Psoas muscle (tissue), 8 donors: ENCODE data around the gene FOXJ2. TPM values are rescaled to one million over a fixed set of nuclear protein-coding genes. Genes with fewer than 3 reads are reported as not detected.
A peak's percentile ranks its signal among the peaks of the same experiment; 100 is the strongest.
"Not testable (repeated sequence)": the region's sequence is repeated elsewhere in the genome, so short reads cannot be mapped to it uniquely, and the experiment has no call there.

Source experiments
- ATAC-seq, 4 donors: fragments of 200-7000 bp; cut with Tn5 transposase; one replicate each; pipeline ENCODE4 v1.9.1; 2020; ENCODE audit warnings: moderate library complexity in 3 of 4, mild to moderate bottlenecking in 2 of 4
- DNase-seq, 2 donors: peaks; one replicate each; pipeline ENCODE4 v3.0.0-alpha.2; 2020
- H3K27ac ChIP-seq: fragments of 200-600 bp; one replicate; pipeline ENCODE4 v1.8.0; 2022
- H3K27me3 ChIP-seq, 3 donors: fragments of 200-600 bp in 1 of 3; one replicate each; pipeline versions ENCODE4 v1.6.1 to v1.8.0; 2013 to 2022; ENCODE audit warnings: low read length in 2 of 3, mild to moderate bottlenecking in 2 of 3, moderate library complexity in 1 of 3; ENCODE audit not compliant: insufficient read depth in 3 of 3
- H3K36me3 ChIP-seq, 2 donors: fragments of 200-600 bp in 1 of 2; one replicate each; pipeline versions ENCODE4 v1.6.1 to v1.8.0; 2013 to 2022; ENCODE audit warnings: low read depth in 1 of 2, mild to moderate bottlenecking in 1 of 2, moderate library complexity in 1 of 2; ENCODE audit not compliant: insufficient read depth in 1 of 2
- H3K4me1 ChIP-seq: fragments of 200-600 bp; one replicate; pipeline ENCODE4 v1.8.0; 2022
- H3K4me3 ChIP-seq: fragments of 200-600 bp; one replicate; pipeline ENCODE4 v1.8.0; 2022; ENCODE audit warnings: mild to moderate bottlenecking
- H3K9me3 ChIP-seq: fragments of 200-600 bp; one replicate; pipeline ENCODE4 v1.8.0; 2022
- WGBS, 3 donors: extraction: QIAGEN DNeasy Blood & Tissue Kit; methylation state at CpG; one replicate each; pipeline versions ENCODE4 v1.1.6 to v1.1.7; 2013; 5-methylcytosine and 5-hydroxymethylcytosine counted together
- intact Hi-C, 2 donors: fragments of 100-400 bp; cut with DNase I; formaldehyde crosslinking; loops; one replicate each; pipeline versions ENCODE4 v1.11.0 to v1.14.2; 2022
- polyA plus RNA-seq, 3 donors: library from polyadenylated mRNA; stranded (reverse); fragments of 200-250 nt; gene quantifications; one replicate each; pipeline ENCODE4 v1.2.3, GENCODE V29; 2013
- total RNA-seq, 4 donors: library from RNA; stranded (reverse); fragmentation: NEBNext Ultra II Directional in 2 of 4; extraction: Animal tissue kit (Norgen Biotek cat#: 25700) in 2 of 4; gene quantifications; one replicate each; pipeline versions ENCODE4 v1.2.1 to v1.2.4, GENCODE V29; 2021 to 2023
- TF ChIP-seq, protein P1 (sequence below): fragments of 200-600 bp; IDR thresholded peaks from one replicate; pipeline ENCODE4 v1.8.0; 2022; ENCODE audit warnings: antibody characterized with exemption
- donor health status: healthy with polysubstance abuse.
- donor health status: DM: no; HTN: no; CAD: no; lungs with moderate emphysema.
- donor health status: Bipolar disorder and iron deficiency.
- donor health status: healthy.
- donor health status: DM: yes; HTN: yes; CAD: no.
- donor health status: DM: no; HTN: no; CAD: no.
- donor health status: DM: no; HTN: no; CAD: no.
- donor health status: DM: yes; HTN: yes; CAD: no.

FOXJ2 gene
- total and polyA plus RNA-seq, 7 donors = 7.9 to 51.3 (median 24.5) TPM

DNA sequence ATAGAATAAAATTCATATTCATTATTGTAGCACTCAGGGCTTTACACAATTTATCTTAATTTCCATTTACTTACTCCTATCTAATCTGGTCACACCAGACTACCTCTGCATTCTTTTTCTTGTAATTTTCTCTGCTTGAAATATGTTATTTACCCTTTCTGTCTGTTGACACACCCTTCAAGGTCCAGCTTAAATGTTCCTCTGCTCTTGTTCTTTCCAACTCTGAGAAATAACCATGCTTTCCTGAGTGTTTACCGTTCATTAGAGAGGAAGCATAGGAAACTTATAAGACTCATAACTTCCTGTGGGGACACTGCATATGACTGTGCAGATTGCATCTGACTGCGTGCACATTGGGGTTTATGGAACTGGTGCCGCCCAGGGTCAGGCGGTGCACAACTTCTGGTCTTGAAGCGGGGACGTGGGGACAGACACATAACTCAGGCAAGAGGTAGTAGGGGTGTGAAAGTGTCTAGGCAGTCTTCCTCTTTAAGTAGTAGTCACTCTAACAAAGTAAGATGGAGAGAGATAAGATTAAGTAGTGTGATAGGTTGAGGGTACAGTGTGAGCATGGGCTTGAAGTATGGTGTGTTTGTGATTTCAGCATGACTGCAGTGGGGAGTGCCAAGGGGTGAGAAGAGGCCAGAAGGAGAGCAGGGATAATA lies 42.6 kb upstream of the FOXJ2 start:
- ATAC-seq (peak in 3 of 4 donors; percentile 30 to 38 (median 37)), DNase-seq (peak in 1 of 2 donors; percentile 65)
- no peak overlapping the region for H3K27ac ChIP-seq
- H3K9me3 ChIP-seq = no peaks in the 10 kb centered on the region
- no peaks in the 10 kb centered on the region for H3K36me3 ChIP-seq
- no peak overlapping the region for H3K4me3 ChIP-seq
- intact Hi-C loops = loop anchor here (5.0 kb wide), 2 partner anchors 58 to 128 kb away; no protein-coding TSS in a partner anchor
- no peaks in the 10 kb centered on the region for H3K4me1 ChIP-seq
- 58 to 70% (median 58%) methylated on average over 6 of the region's 6 CpGs for WGBS, 3 donors
- TF ChIP-seq, protein P1, sequence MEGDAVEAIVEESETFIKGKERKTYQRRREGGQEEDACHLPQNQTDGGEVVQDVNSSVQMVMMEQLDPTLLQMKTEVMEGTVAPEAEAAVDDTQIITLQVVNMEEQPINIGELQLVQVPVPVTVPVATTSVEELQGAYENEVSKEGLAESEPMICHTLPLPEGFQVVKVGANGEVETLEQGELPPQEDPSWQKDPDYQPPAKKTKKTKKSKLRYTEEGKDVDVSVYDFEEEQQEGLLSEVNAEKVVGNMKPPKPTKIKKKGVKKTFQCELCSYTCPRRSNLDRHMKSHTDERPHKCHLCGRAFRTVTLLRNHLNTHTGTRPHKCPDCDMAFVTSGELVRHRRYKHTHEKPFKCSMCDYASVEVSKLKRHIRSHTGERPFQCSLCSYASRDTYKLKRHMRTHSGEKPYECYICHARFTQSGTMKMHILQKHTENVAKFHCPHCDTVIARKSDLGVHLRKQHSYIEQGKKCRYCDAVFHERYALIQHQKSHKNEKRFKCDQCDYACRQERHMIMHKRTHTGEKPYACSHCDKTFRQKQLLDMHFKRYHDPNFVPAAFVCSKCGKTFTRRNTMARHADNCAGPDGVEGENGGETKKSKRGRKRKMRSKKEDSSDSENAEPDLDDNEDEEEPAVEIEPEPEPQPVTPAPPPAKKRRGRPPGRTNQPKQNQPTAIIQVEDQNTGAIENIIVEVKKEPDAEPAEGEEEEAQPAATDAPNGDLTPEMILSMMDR = no peak
- no peaks in the 10 kb centered on the region for H3K27me3 ChIP-seq

DNA sequence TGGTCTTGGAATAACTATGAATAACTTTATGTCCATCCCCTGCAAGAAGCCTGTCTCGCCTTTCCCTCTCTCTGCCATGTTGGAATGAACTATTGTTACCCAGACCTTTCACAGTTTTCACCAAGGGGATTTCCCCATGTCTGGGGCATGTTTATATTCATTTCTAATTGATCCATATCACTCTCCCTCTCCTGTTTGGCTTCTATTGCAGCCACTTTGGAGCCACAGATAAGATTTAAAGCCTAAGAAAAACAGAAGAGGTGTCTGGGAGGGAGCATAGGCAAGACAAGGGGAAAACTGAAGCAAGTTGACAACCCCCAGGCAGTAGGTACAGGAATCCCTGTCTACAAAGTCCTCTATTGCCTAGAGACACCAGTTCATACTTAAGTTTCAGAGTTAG lies 41.0 kb upstream of the FOXJ2 start:
- Histone ChIP-seq H3K27me3 (no peaks in the 10 kb centered on the region), H3K27ac (no peak overlapping the region), H3K4me1 (no peaks in the 10 kb centered on the region), H3K9me3 (no peaks in the 10 kb centered on the region), H3K4me3 (no peak overlapping the region), H3K36me3 (no peaks in the 10 kb centered on the region)
- DNase-seq = no peak
- 82 to 89% (median 84%) methylated on average over 1 of the region's 1 CpG for WGBS, 3 donors
- TF ChIP-seq, protein P1 = no peak
- ATAC-seq = no peak
- intact Hi-C loops = loop anchor here (5.0 kb wide), 2 partner anchors 59 to 129 kb away; no protein-coding TSS in a partner anchor

- peak in 3 of 4 donors; percentile 5 to 10 (median 10) for ATAC-seq
- Histone ChIP-seq H3K4me3 (no peak overlapping the region), H3K27me3 (no peaks in the 10 kb centered on the region), H3K9me3 (no peaks in the 10 kb centered on the region), H3K36me3 (no peaks in the 10 kb centered on the region), H3K4me1 (no peaks in the 10 kb centered on the region), H3K27ac (no peak overlapping the region)
- TF ChIP-seq, protein P1 = no peak
- intact Hi-C loops = loop anchor here (1.0 to 5.0 kb wide), 3 partner anchors 62 to 134 kb away; no protein-coding TSS in a partner anchor
- DNase-seq = no peak
- 70 to 76% (median 73%) methylated on average over 7 of the region's 7 CpGs for WGBS, 3 donors
Measured at GRCh38 chr12:7994731-7995205, 37.7 kb upstream of the FOXJ2 start.

DNA sequence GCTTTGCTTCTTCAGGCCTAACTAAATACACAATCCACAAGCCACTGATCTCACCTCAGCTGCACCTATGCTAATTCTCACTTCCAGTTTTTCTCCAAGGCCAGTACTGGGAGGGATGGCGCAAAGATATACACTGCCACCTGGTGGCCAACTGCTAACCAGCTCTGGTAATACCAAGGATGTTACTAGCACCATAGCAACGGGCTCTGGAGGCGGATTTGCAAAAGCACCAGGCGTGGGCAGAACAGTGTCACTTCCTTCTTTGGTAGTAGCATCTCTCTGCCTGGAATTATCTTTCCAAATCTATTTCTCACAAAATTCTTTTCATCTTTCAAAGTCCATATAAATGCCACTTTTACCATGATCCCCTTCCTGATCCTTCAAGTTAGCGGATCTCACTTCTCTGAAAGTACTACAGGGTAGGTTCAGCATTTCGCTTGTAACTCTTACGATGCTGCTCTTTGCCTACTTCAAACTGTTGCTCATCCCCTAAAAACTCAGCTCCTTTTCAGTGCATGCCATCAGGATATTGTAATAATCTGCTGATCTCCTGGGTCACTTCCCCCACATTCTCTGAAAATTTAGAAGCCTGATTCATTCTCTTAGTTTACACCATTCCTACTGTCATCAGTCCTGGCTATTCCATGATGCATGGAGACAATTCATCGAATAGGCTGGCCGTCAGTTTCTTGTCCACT lies 37.1 kb upstream of the FOXJ2 start:
- peak; percentile 92 to 97 (median 94) for ATAC-seq
- WGBS, 3 donors = 44 to 48% (median 45%) methylated on average over 9 of the region's 9 CpGs
- Histone ChIP-seq H3K36me3 (no peaks in the 10 kb centered on the region), H3K27me3 (peaks cover 0 to 2% (median 0%) of the 10 kb centered on the region in 3 donors), H3K27ac (peak overlapping the region; percentile 16), H3K4me1 (no peaks in the 10 kb centered on the region), H3K4me3 (no peak overlapping the region), H3K9me3 (no peaks in the 10 kb centered on the region)
- TF ChIP-seq, protein P1 = peak; percentile 84
- peak; percentile 75 to 82 for DNase-seq
- intact Hi-C loops = loop anchor here in 1 of 2 donors (1.0 kb wide), 1 partner anchor 135 kb away; no protein-coding TSS in a partner anchor

- WGBS, 3 donors = 84 to 89% (median 85%) methylated on average over 3 of the region's 3 CpGs
- not testable (repeated sequence) for ATAC-seq
Measured at GRCh38 chr12:8000827-8001226, 31.7 kb upstream of the FOXJ2 start.

GRCh38 chr12:8001496-8001895 lies 31.0 kb upstream of the FOXJ2 start:
- H3K4me3 ChIP-seq, H3K36me3 ChIP-seq, DNase-seq, H3K27me3 ChIP-seq, intact Hi-C loops, H3K4me1 ChIP-seq, ATAC-seq, H3K9me3 ChIP-seq, H3K27ac ChIP-seq: not testable (repeated sequence)
- WGBS, 3 donors = 89 to 96% (median 92%) methylated on average over 4 of the region's 4 CpGs

More at GRCh38 chr12:8000827-8001226, 31.7 kb upstream of the FOXJ2 start:
- H3K4me1 ChIP-seq, intact Hi-C loops, DNase-seq, H3K36me3 ChIP-seq, H3K9me3 ChIP-seq, H3K27ac ChIP-seq, H3K4me3 ChIP-seq, H3K27me3 ChIP-seq: not testable (repeated sequence)

GRCh38 chr12:8004897-8005296 lies 27.6 kb upstream of the FOXJ2 start:
- ATAC-seq, H3K36me3 ChIP-seq, H3K27ac ChIP-seq, intact Hi-C loops, H3K27me3 ChIP-seq, H3K9me3 ChIP-seq, H3K4me1 ChIP-seq, H3K4me3 ChIP-seq, DNase-seq: not testable (repeated sequence)
- WGBS, 3 donors = 83 to 87% (median 86%) methylated on average over 4 of the region's 4 CpGs
